ENCODE data around the gene PACC1.

PACC1 gene

DNA sequence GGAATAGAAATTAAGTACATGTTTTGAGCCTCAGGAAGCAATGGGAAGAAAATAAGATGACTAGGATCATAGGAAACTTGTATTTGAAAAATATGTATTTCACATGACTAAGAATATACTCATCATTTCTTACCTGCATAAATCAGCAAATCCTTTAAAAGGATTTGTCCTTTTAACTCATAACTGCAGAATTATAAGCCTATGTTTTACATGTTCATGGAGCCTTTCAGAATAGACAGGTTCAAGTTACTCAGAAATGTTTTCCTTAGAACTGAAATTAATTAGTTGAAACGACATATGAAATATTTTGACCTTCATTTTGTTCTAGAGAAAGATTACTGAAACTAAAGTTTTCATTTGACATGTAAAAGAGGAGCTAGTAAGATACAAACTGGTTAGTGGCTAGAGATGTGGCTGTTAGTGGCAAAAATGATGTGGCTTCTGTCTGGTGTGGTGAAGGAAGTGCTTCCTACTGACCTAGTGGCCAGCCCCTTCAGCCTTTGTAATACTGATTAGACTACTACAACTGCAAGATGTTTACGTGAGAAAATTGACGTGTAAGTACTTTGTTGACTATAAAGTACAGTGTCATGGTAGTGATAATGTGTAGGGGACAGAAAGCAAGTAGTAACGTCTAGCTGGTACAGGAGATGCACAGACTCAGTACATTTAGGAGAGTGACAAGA, 54.7 kb downstream of the PACC1 start (continued):
- TF ChIP-seq ZNF146 (tag by site-specific recombination; IDR thresholded peaks at IDR 0.05) (no peak), ZNF362 (tag by site-specific recombination; IDR thresholded peaks at IDR 0.05) (no peak), KLF8 (tag by site-specific recombination; IDR thresholded peaks at IDR 0.05) (no peak), SP2 (tag by site-specific recombination; IDR thresholded peaks at IDR 0.05) (no peak), ZNF280C (tag by site-specific recombination; IDR thresholded peaks at IDR 0.05) (no peak), ZNF350 (tag by site-specific recombination; IDR thresholded peaks at IDR 0.05) (no peak), ZNF600 (tag by site-specific recombination; IDR thresholded peaks at IDR 0.05) (no peak), ZNF19 (tag by site-specific recombination; IDR thresholded peaks at IDR 0.05; ENCODE audit: low read depth) (no peak), ZNF623 (tag by site-specific recombination; IDR thresholded peaks at IDR 0.05) (no peak), ZNF211 (tag by site-specific recombination; IDR thresholded peaks at IDR 0.05; ENCODE audit: low read depth) (no peak)

DNA sequence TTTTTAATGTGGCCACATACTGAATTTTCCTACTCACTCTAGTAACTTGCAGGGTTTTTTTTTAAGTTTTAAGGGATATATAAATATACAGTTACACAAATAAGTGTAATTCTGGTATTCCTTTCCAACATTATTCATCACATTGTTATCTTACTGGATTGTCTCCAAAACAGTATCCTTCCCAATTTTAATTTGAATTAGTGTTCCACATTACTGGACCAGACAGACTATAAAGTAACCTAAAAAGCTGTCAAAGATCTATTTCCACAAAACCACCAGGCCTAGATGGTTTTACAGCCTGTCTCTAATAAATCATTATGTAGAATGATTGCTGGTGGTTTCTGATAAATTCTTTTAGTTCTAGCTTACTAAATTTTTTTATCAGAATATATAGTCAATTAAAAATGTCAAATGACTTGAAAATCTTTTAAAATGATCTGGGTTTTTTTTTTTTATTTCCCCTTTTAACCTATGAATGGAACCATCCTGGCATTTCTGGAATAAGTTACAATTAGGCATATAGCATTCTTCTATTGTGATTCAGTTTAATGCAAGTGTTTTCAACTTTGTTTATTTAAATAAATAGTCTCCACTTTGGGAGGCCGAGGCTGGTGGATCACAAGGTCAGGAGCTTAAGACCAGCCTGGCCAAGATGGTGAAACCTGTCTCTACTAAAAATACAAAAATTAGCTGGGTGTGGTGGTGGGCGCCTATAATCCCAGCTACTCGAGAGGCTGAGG, 59.3 kb downstream of the PACC1 start:
- Histone ChIP-seq H3K4me3 (ENCODE audit: low read depth, low read length) (no peak overlapping the region), H3K9me3 (ENCODE audit: control insufficient read depth, insufficient read depth, low read depth, low read length) (no peaks in the 10 kb centered on the region), H3K4me1 (ENCODE audit: control insufficient read depth, insufficient read depth, low read length) (no peaks in the 10 kb centered on the region), H3K27ac (ENCODE audit: extremely low read depth, low read depth, low read length) (no peak overlapping the region), H3K36me3 (ENCODE audit: control insufficient read depth in 2 of 2, insufficient read depth in 1 of 2, low read length in 2 of 2) (peaks cover 34 to 49% of the 10 kb centered on the region in 2 experiments)
- TF ChIP-seq PRDM6 (tag by site-specific recombination; IDR thresholded peaks at IDR 0.05) (peak; percentile 50), ZNF560 (tag by site-specific recombination; IDR thresholded peaks at IDR 0.05; ENCODE audit: borderline replicate concordance) (no peak)
- POLR2A ChIA-PET, result no interaction called here
- CTCF ChIA-PET, result interaction anchor here (0.9 to 1.6 kb wide), 3 partner anchors 13 to 285 kb away, joined by 3 to 8 read pairs (median 4); no protein-coding TSS in a partner anchor

- Histone ChIP-seq H3K4me3 (ENCODE audit: low read depth, low read length) (no peak overlapping the region), H3K4me1 (ENCODE audit: control insufficient read depth, insufficient read depth, low read length) (no peaks in the 10 kb centered on the region), H3K27ac (ENCODE audit: extremely low read depth, low read depth, low read length) (no peak overlapping the region), H3K36me3 (ENCODE audit: control insufficient read depth in 2 of 2, insufficient read depth in 1 of 2, low read length in 2 of 2) (peaks cover 34 to 39% of the 10 kb centered on the region in 2 experiments), H3K9me3 (ENCODE audit: control insufficient read depth, insufficient read depth, low read depth, low read length) (no peaks in the 10 kb centered on the region)
- POLR2A ChIA-PET, result no interaction called here
- no peak for TF ChIP-seq ZNF138 (tag by site-specific recombination; IDR thresholded peaks at IDR 0.05; ENCODE audit: borderline replicate concordance)
- TF ChIP-seq ZNF596 (tag by site-specific recombination; IDR thresholded peaks at IDR 0.05), result peak; percentile 70
- CTCF ChIA-PET, result interaction anchor here (0.7 to 1.5 kb wide), 3 partner anchors 13 to 283 kb away, joined by 3 to 5 read pairs (median 4); no protein-coding TSS in a partner anchor
Measured at GRCh38 chr1:212354464-212354863, 60.2 kb downstream of the PACC1 start.

Measured in HEK293 (cell line).